ENCODE data around the gene GNL1. TPM values are rescaled to one million over a fixed set of nuclear protein-coding genes. Genes with fewer than 3 reads are reported as not detected.

GNL1 gene
- total RNA-seq, 1 experiment from 2014 or later: 81.3 TPM

- H3K36me3 Mint-ChIP-seq (ENCODE audit: insufficient read depth, unreplicated experiment): peaks cover 10% of the 10 kb centered on the region
- peak overlapping the region; percentile 27 for H3K4me3 Mint-ChIP-seq (ENCODE audit: low read depth, unreplicated experiment)
- peak overlapping the region; percentile 6 for H3K27ac Mint-ChIP-seq (ENCODE audit: unreplicated experiment)
- no peaks in the 10 kb centered on the region for H3K27me3 Mint-ChIP-seq (ENCODE audit: unreplicated experiment)
- intact Hi-C loops (cut with micrococcal nuclease; ENCODE audit: unreplicated experiment): loop anchor here (5.0 to 10.0 kb wide), 2 partner anchors 55 to 182 kb away; partner anchors contain the start of gene TUBB
- H3K4me1 Mint-ChIP-seq (ENCODE audit: low read depth, unreplicated experiment): peaks cover 18% of the 10 kb centered on the region
- no TSS peak for BruUV-seq (replicated peaks)
- DNase-seq: no peak
- TF ChIP-seq CTCF (IDR thresholded peaks at IDR 0.05; ENCODE audit: unreplicated experiment): no peak
- CTCF ChIA-PET: interaction anchor here (1.1 kb wide), 1 partner anchor 48 kb away, joined by 3 read pairs; no protein-coding TSS in a partner anchor
- H3K9me3 Mint-ChIP-seq (ENCODE audit: low read depth, unreplicated experiment): no peaks in the 10 kb centered on the region
Measured at GRCh38 chr6:30542404-30542725, 13.9 kb downstream of the GNL1 start.

GRCh38 chr6:30541515-30542403 lies 14.5 kb downstream of the GNL1 start:
- peak; percentile 96 for TF ChIP-seq CTCF (IDR thresholded peaks at IDR 0.05; ENCODE audit: unreplicated experiment)
- intact Hi-C loops (cut with micrococcal nuclease; ENCODE audit: unreplicated experiment): loop anchor here (5.0 to 10.0 kb wide), 2 partner anchors 56 to 183 kb away; partner anchors contain the start of gene TUBB
- no peaks in the 10 kb centered on the region for H3K9me3 Mint-ChIP-seq (ENCODE audit: low read depth, unreplicated experiment)
- H3K4me3 Mint-ChIP-seq (ENCODE audit: low read depth, unreplicated experiment): peak overlapping the region; percentile 27
- BruUV-seq (replicated peaks): no TSS peak
- peak; percentile 80 for DNase-seq
- no peaks in the 10 kb centered on the region for H3K27me3 Mint-ChIP-seq (ENCODE audit: unreplicated experiment)
- peak overlapping the region; percentile 6 for H3K27ac Mint-ChIP-seq (ENCODE audit: unreplicated experiment)
- H3K4me1 Mint-ChIP-seq (ENCODE audit: low read depth, unreplicated experiment): peaks cover 18% of the 10 kb centered on the region
- CTCF ChIA-PET: interaction anchor here (0.6 to 1.4 kb wide), 13 partner anchors 14 to 546 kb away, joined by 3 to 13 read pairs (median 4); partner anchors contain the start of genes ABCF1, GNL1 and PRR3
- H3K36me3 Mint-ChIP-seq (ENCODE audit: insufficient read depth, unreplicated experiment): peaks cover 6% of the 10 kb centered on the region

GRCh38 chr6:30537931-30538330 lies 18.4 kb downstream of the GNL1 start:
- no peaks in the 10 kb centered on the region for H3K27me3 Mint-ChIP-seq (ENCODE audit: unreplicated experiment)
- no peak overlapping the region for H3K4me3 Mint-ChIP-seq (ENCODE audit: low read depth, unreplicated experiment)
- CTCF ChIA-PET: no interaction called here
- no peaks in the 10 kb centered on the region for H3K9me3 Mint-ChIP-seq (ENCODE audit: low read depth, unreplicated experiment)
- no peak for DNase-seq
- peaks cover 15% of the 10 kb centered on the region for H3K4me1 Mint-ChIP-seq (ENCODE audit: low read depth, unreplicated experiment)
- BruUV-seq (replicated peaks): no TSS peak
- intact Hi-C loops (cut with micrococcal nuclease; ENCODE audit: unreplicated experiment): no loop called here
- H3K36me3 Mint-ChIP-seq (ENCODE audit: insufficient read depth, unreplicated experiment): peaks cover 6% of the 10 kb centered on the region
- no peak for TF ChIP-seq CTCF (IDR thresholded peaks at IDR 0.05; ENCODE audit: unreplicated experiment)
- H3K27ac Mint-ChIP-seq (ENCODE audit: unreplicated experiment): no peak overlapping the region

- Mint-ChIP-seq H3K27me3 (ENCODE audit: unreplicated experiment) (no peaks in the 10 kb centered on the region), H3K36me3 (ENCODE audit: insufficient read depth, unreplicated experiment) (no peaks in the 10 kb centered on the region), H3K27ac (ENCODE audit: unreplicated experiment) (no peak overlapping the region), H3K4me3 (ENCODE audit: low read depth, unreplicated experiment) (no peak overlapping the region), H3K9me3 (ENCODE audit: low read depth, unreplicated experiment) (no peaks in the 10 kb centered on the region), H3K4me1 (ENCODE audit: low read depth, unreplicated experiment) (no peaks in the 10 kb centered on the region)
- DNase-seq: no peak
- no TSS peak for BruUV-seq (replicated peaks)
- CTCF ChIA-PET: interaction anchor here (0.6 to 1.5 kb wide), 3 partner anchors 23 to 54 kb away, joined by 3 to 7 read pairs (median 5); no protein-coding TSS in a partner anchor
- intact Hi-C loops (cut with micrococcal nuclease; ENCODE audit: unreplicated experiment): no loop called here
- no peak for TF ChIP-seq CTCF (IDR thresholded peaks at IDR 0.05; ENCODE audit: unreplicated experiment)
Measured at GRCh38 chr6:30533460-30534294, 22.6 kb downstream of the GNL1 start.

All from Calu3 (cell line).